Mucosa of rectum (tissue), 2 donors: Measurements from ENCODE around the gene BRD3.

ENCODE experiments used
- H3K27ac ChIP-seq, 2 donors: one replicate each; pipeline ENCODE4 v1.7.0; 2013; ENCODE audit warnings: inconsistent platforms in 2 of 2, low read depth in 2 of 2, low read length in 2 of 2
- H3K27me3 ChIP-seq, 2 donors: one replicate each; pipeline ENCODE4 v1.7.0; 2013; ENCODE audit warnings: low read length in 2 of 2; ENCODE audit not compliant: control insufficient read depth in 2 of 2, insufficient read depth in 2 of 2
- H3K36me3 ChIP-seq, 2 donors: one replicate each; pipeline ENCODE4 v1.7.0; 2013; ENCODE audit warnings: low read length in 2 of 2; ENCODE audit not compliant: control insufficient read depth in 2 of 2, insufficient read depth in 2 of 2
- H3K4me1 ChIP-seq, 2 donors: one replicate each; pipeline ENCODE4 v1.7.0; 2013; ENCODE audit warnings: low read length in 2 of 2, mild to moderate bottlenecking in 1 of 2; ENCODE audit not compliant: control insufficient read depth in 2 of 2, insufficient read depth in 2 of 2
- H3K4me3 ChIP-seq, 2 donors: one replicate each; pipeline ENCODE4 v1.7.0; 2013; ENCODE audit warnings: low read length in 2 of 2
- H3K9ac ChIP-seq, 2 donors: one replicate each; pipeline ENCODE4 v1.7.0; 2013; ENCODE audit warnings: low read length in 2 of 2, low read depth in 1 of 2, mild to moderate bottlenecking in 1 of 2
- H3K9me3 ChIP-seq, 2 donors: one replicate each; pipeline ENCODE4 v1.7.0; 2013; ENCODE audit warnings: low read length in 2 of 2; ENCODE audit not compliant: control insufficient read depth in 2 of 2
- donor health status: healthy.
- donor health status: Normal muscosa, but diverticular disease.

BRD3 gene

GRCh38 chr9:134066913-134067851, 644 bp downstream of the BRD3 start:
- H3K4me1 ChIP-seq, result peaks cover 17 to 19% of the 10 kb centered on the region in 2 donors
- H3K4me3 ChIP-seq, result peak overlapping the region; percentile 70 to 76
- H3K27me3 ChIP-seq, result peaks cover 6 to 12% of the 10 kb centered on the region in 2 donors
- H3K9ac ChIP-seq, result peak overlapping the region; percentile 77 to 84
- no peaks in the 10 kb centered on the region for H3K9me3 ChIP-seq
- peak overlapping the region; percentile 69 to 71 for H3K27ac ChIP-seq
- H3K36me3 ChIP-seq, result no peaks in the 10 kb centered on the region

DNA sequence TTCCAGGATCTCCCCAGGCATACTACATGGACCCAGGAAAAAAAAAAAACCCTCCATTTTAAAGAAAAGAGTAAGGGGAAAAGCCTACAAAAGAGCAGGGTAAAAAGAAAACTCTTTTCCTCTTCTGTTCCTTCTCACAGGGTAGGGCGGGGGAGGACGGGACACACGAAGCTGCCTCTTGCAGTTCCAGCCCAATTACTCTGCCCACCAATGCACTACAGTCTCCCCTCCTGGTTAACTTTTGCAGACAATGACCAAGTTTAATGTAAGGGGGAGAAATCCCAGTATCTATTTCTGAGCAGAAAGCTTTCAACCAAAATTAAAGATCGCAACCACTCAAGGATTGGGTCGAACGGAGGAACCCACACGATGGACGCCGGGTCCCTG, 1.3 kb downstream of the BRD3 start:
- peak overlapping the region; percentile 70 to 76 for H3K4me3 ChIP-seq
- H3K27ac ChIP-seq, result peak overlapping the region; percentile 69 to 71
- peaks cover 17 to 19% of the 10 kb centered on the region in 2 donors for H3K4me1 ChIP-seq

DNA sequence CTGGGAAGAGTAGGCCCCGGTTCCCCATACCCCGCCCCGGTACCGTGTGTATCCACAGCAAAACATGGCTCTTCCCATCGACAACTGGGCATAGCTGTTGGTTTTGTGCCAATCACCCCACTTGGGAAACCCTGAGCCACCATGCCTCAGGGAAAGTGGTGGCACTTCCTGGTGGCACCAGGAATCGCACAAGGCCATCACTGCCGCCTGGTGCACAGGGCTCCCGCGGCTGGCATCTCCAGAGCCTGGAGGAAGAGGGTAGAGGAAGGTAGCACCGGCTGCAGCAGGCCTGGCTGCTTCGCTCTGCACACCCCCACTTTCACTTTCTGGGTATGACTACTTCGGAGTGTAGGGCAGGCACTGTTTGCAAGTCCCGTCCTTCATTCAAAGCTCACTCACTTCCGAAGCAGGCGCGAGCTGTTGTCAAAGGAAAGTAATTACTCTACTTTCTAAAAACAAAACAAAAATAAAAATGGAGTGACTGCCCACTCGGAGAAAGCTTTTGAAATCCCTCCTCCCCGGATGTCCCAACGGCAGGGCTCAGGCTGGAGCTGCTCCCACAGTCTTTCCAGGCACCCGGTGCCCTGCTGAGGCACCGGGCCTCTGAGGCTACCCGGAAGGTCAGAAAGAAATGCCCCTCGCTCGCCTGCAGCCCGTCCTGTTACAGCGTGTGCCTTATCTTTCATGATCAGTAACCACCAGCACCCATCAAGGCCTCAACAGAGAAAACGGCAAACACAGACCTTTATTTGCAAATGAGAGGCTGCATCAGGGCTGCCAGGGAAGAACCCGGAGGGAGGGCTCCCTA, 2.0 kb downstream of the BRD3 start:
- Histone ChIP-seq H3K36me3 (no peaks in the 10 kb centered on the region), H3K9me3 (no peaks in the 10 kb centered on the region), H3K9ac (peak overlapping the region; percentile 77 to 84), H3K27ac (peak overlapping the region; percentile 64 to 69), H3K4me1 (peaks cover 17 to 19% of the 10 kb centered on the region in 2 donors), H3K27me3 (peaks cover 6 to 12% of the 10 kb centered on the region in 2 donors), H3K4me3 (peak overlapping the region; percentile 70 to 76)

More for the DNA sequence above, 1.3 kb downstream of the BRD3 start:
- Histone ChIP-seq H3K9ac (peak overlapping the region; percentile 77 to 84), H3K36me3 (no peaks in the 10 kb centered on the region), H3K27me3 (peaks cover 6 to 12% of the 10 kb centered on the region in 2 donors), H3K9me3 (no peaks in the 10 kb centered on the region)

DNA sequence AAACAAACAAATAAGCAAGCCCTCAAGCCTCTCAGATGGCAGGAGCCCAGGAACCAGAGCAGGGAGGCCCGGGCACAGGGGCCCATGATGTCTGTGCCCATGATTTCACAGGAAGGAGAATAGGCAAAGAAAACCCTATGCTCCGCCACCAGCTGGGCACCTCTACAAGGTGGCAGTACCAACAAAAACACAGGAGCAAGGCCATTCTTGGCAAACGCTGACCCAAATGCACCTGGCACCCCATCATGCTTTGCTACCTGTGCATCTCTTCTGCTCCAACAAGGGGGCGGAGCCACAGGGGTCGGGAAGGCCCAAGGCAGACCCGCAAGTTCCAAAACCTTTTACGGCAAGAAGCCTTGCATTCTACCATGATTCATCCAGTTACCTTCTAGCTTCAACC, 3.1 kb downstream of the BRD3 start:
- H3K9me3 ChIP-seq, result no peaks in the 10 kb centered on the region
- H3K9ac ChIP-seq, result no peak overlapping the region
- no peak overlapping the region for H3K4me3 ChIP-seq
- peaks cover 17 to 28% of the 10 kb centered on the region in 2 donors for H3K4me1 ChIP-seq
- H3K27ac ChIP-seq, result no peak overlapping the region
- peaks cover 1 to 6% of the 10 kb centered on the region in 2 donors for H3K27me3 ChIP-seq
- no peaks in the 10 kb centered on the region for H3K36me3 ChIP-seq

GRCh38 chr9:134063571-134064450, 4.0 kb downstream of the BRD3 start:
- Histone ChIP-seq H3K36me3 (no peaks in the 10 kb centered on the region), H3K9me3 (no peaks in the 10 kb centered on the region), H3K27me3 (no peaks in the 10 kb centered on the region), H3K4me3 (no peak overlapping the region), H3K9ac (no peak overlapping the region), H3K27ac (no peak overlapping the region), H3K4me1 (peaks cover 12 to 29% of the 10 kb centered on the region in 2 donors)

- peaks cover 12 to 29% of the 10 kb centered on the region in 2 donors for H3K4me1 ChIP-seq
- H3K27me3 ChIP-seq, result no peaks in the 10 kb centered on the region
- H3K9me3 ChIP-seq, result no peaks in the 10 kb centered on the region
- H3K27ac ChIP-seq, result no peak overlapping the region
- H3K9ac ChIP-seq, result no peak overlapping the region
- no peaks in the 10 kb centered on the region for H3K36me3 ChIP-seq
- no peak overlapping the region for H3K4me3 ChIP-seq
Observed at GRCh38 chr9:134063088-134063570, 4.7 kb downstream of the BRD3 start.

GRCh38 chr9:134062461-134063087, 5.3 kb downstream of the BRD3 start:
- Histone ChIP-seq H3K27ac (no peak overlapping the region), H3K4me1 (peaks cover 12 to 30% of the 10 kb centered on the region in 2 donors), H3K9me3 (no peaks in the 10 kb centered on the region), H3K27me3 (no peaks in the 10 kb centered on the region), H3K9ac (no peak overlapping the region), H3K4me3 (no peak overlapping the region), H3K36me3 (no peaks in the 10 kb centered on the region)

GRCh38 chr9:134061688-134062371, 6.0 kb downstream of the BRD3 start:
- Histone ChIP-seq H3K27me3 (no peaks in the 10 kb centered on the region), H3K4me1 (peaks cover 13 to 38% of the 10 kb centered on the region in 2 donors), H3K27ac (no peak overlapping the region), H3K9me3 (no peaks in the 10 kb centered on the region), H3K4me3 (no peak overlapping the region), H3K36me3 (peaks cover 0 to 2% of the 10 kb centered on the region in 2 donors), H3K9ac (no peak overlapping the region)
